ENCODE data around the gene IFNGR1.

GRCh38 chr6:137175868-137176245, 43.3 kb downstream of the IFNGR1 start:
- TF ChIP-seq CTCF (IDR thresholded peaks at IDR 0.05): no peak
- no peak for TF ChIP-seq POLR2AphosphoS5 (IDR thresholded peaks at IDR 0.05; ENCODE audit: low read depth, low read length)
- TF ChIP-seq TCF7L2 (IDR thresholded peaks at IDR 0.05; ENCODE audit: low read depth, low read length): no peak
- TF ChIP-seq SIN3A (IDR thresholded peaks at IDR 0.05; ENCODE audit: borderline replicate concordance, insufficient read depth, low read depth, low read length): no peak
- TF ChIP-seq REST (IDR thresholded peaks at IDR 0.05; ENCODE audit: insufficient read depth in 1 of 2, low read depth in 2 of 2, low read length in 1 of 2): no peak
